HCT116 (cell line): Measurements from ENCODE around the gene ACTR8. TPM values are rescaled to one million over a fixed set of nuclear protein-coding genes. Genes with fewer than 3 reads are reported as not detected.

Experiments
- ATAC-seq: fragments of 200-7000 bp; cut with Tn5 transposase; 2 replicates; pipeline ENCODE4 v1.9.1; 2020; ENCODE audit warnings: mild to moderate bottlenecking, moderate library complexity
- BruUV-seq: library from RNA; stranded (reverse); fragments of 400-500 nt; replicated peaks from 2 replicates; lab custom pipeline; 2021; lab: Mats Ljungman, UMichigan
- CTCF ChIA-PET: fragments of 300-600 bp; sonication (Branson Sonifier 250); formaldehyde crosslinking; loops from one replicate; lab custom pipeline; 2021; ENCODE audit warnings: antibody characterized with exemption; lab: Charles Lee
- POLR2A ChIA-PET: fragments of 300-600, 350-600 bp; sonication (Branson Sonifier 250); formaldehyde crosslinking; loops from one replicate; lab custom pipeline; 2021; ENCODE audit warnings: antibody characterized with exemption; lab: Charles Lee
- RAD21 ChIA-PET, 2 experiments: fragments of 300-600 bp; sonication (Branson Sonifier 250); formaldehyde crosslinking; loops; one replicate each; lab custom pipeline; 2023; ENCODE audit warnings: low total read pairs in 2 of 2; ENCODE audit not compliant: uncharacterized antibody in 2 of 2, unreplicated experiment in 2 of 2, low non-redundant PET in 1 of 2; lab: Charles Lee
- DNase-seq: peaks from one replicate; pipeline ENCODE4 v3.0.0-alpha.2; 2010; ENCODE audit warnings: low read depth, low spot score
- H2AFZ ChIP-seq: fragments of 200-600 bp; shearing (Covaris generic), sonication (generic); 2 replicates; pipeline ENCODE4 v1.6.1; 2017; ENCODE audit warnings: low read depth, mixed run types, mixed read lengths, antibody characterized with exemption, low read length; ENCODE audit not compliant: poor library complexity, severe bottlenecking
- H3K27ac ChIP-seq: 2 replicates; pipeline ENCODE4 v1.5.1; 2012; ENCODE audit warnings: low read depth, low read length
- H3K27me3 ChIP-seq: fragments of 200-600 bp; sonication (generic); 2 replicates; pipeline ENCODE4 v1.6.1; 2016; ENCODE audit warnings: mixed run types, low read length, mixed read lengths; ENCODE audit not compliant: insufficient read depth
- H3K36me3 ChIP-seq, 2 experiments: fragments of 200-500 bp in 1 of 2; fragments of 200-600 bp in 1 of 2; sonication (Bioruptor generic) in 1 of 2; sonication (generic) in 1 of 2; 2 replicates each; pipeline versions ENCODE4 v1.5.1 to v1.6.1; 2014 to 2016; ENCODE audit warnings: low read length in 2 of 2, inconsistent platforms in 1 of 2, mixed read lengths in 1 of 2, mixed run types in 1 of 2; ENCODE audit not compliant: insufficient read depth in 2 of 2, control insufficient read depth in 1 of 2
- H3K4me1 ChIP-seq, 2 experiments: fragments of 200-600 bp in 1 of 2; sonication (generic) in 1 of 2; 2 replicates each; pipeline versions ENCODE4 v1.5.1 to v1.6.1; 2012 to 2017; ENCODE audit warnings: low read length in 2 of 2, inconsistent platforms in 1 of 2, mild to moderate bottlenecking in 1 of 2, mixed read lengths in 1 of 2, mixed run types in 1 of 2, moderate library complexity in 1 of 2; ENCODE audit not compliant: insufficient read depth in 2 of 2, control insufficient read depth in 1 of 2
- H3K4me2 ChIP-seq: fragments of 200-600 bp; sonication (generic); 2 replicates; pipeline ENCODE4 v1.6.1; 2017; ENCODE audit warnings: mixed run types, low read length, mixed read lengths
- H3K4me3 ChIP-seq, 2 experiments: fragments of 200-600 bp in 1 of 2; sonication (generic) in 1 of 2; replicated peaks in 1 of 2; 2 replicates each; pipeline ENCODE4 v1.5.1; 2011 to 2016; ENCODE audit warnings: low read length in 2 of 2, control low read depth in 1 of 2, low read depth in 1 of 2, mild to moderate bottlenecking in 1 of 2, mixed read lengths in 1 of 2, mixed run types in 1 of 2
- H3K79me2 ChIP-seq: fragments of 200-600 bp; sonication (generic); 2 replicates; pipeline ENCODE4 v1.6.1; 2017; ENCODE audit warnings: mild to moderate bottlenecking, mixed run types, low read length, moderate library complexity, mixed read lengths; ENCODE audit not compliant: insufficient read depth
- H3K9ac ChIP-seq: fragments of 200-600 bp; sonication (generic); 2 replicates; pipeline ENCODE4 v1.6.1; 2016; ENCODE audit warnings: low read length, mixed read lengths
- H3K9me2 ChIP-seq: fragments of 200-600 bp; sonication (generic), shearing (Covaris generic); 2 replicates; pipeline ENCODE4 v1.6.1; 2017; ENCODE audit warnings: mixed run types, mild to moderate bottlenecking, moderate library complexity; ENCODE audit not compliant: insufficient read depth
- H3K9me3 ChIP-seq, 2 experiments: fragments of 200-500 bp in 1 of 2; fragments of 200-600 bp in 1 of 2; sonication (Bioruptor generic) in 1 of 2; sonication (generic) in 1 of 2; 2 replicates each; pipeline ENCODE4 v1.6.1; 2014 to 2017; ENCODE audit warnings: low read length in 2 of 2, mixed read lengths in 2 of 2, inconsistent platforms in 1 of 2, low read depth in 1 of 2, mild to moderate bottlenecking in 1 of 2, mixed run types in 1 of 2, moderate library complexity in 1 of 2; ENCODE audit not compliant: control insufficient read depth in 1 of 2, insufficient read depth in 1 of 2
- H4K20me1 ChIP-seq: fragments of 200-600 bp; sonication (generic), shearing (Covaris generic); 2 replicates; pipeline ENCODE4 v1.6.1; 2017; ENCODE audit warnings: mixed run types, mild to moderate bottlenecking, moderate library complexity; ENCODE audit not compliant: insufficient read depth
- ATF3 ChIP-seq: IDR thresholded peaks from 2 replicates; pipeline ENCODE4 v1.6.1; 2012
- CBX3 ChIP-seq: IDR thresholded peaks from 2 replicates; pipeline ENCODE4 v1.6.1; 2012; ENCODE audit warnings: low read depth
- CEBPB ChIP-seq: IDR thresholded peaks from 2 replicates; pipeline ENCODE4 v1.6.1; 2012; ENCODE audit warnings: low read depth
- EGR1 ChIP-seq: IDR thresholded peaks from 2 replicates; pipeline ENCODE4 v1.6.1; 2012; ENCODE audit warnings: low read depth
- ELF1 ChIP-seq: IDR thresholded peaks from 2 replicates; pipeline ENCODE4 v1.6.1; 2012; ENCODE audit warnings: low read depth, borderline replicate concordance
- EZH2 ChIP-seq: fragments of 200-600 bp; sonication (generic); IDR thresholded peaks from 2 replicates; pipeline ENCODE4 v1.6.1; 2017; ENCODE audit warnings: antibody characterized with exemption, mixed run types
- EZH2phosphoT487 ChIP-seq: fragments of 200-600 bp; IDR thresholded peaks from 2 replicates; pipeline ENCODE4 v1.6.1; 2018; ENCODE audit warnings: antibody characterized with exemption, borderline replicate concordance
- FOSL1 ChIP-seq: IDR thresholded peaks from 2 replicates; pipeline ENCODE4 v1.6.1; 2012; ENCODE audit warnings: low read depth
- JUND ChIP-seq: IDR thresholded peaks from 2 replicates; pipeline ENCODE4 v1.6.1; 2012
- REST ChIP-seq: IDR thresholded peaks from 2 replicates; pipeline ENCODE4 v1.6.1; 2012; ENCODE audit warnings: low read depth
- SIN3A ChIP-seq: IDR thresholded peaks from 2 replicates; pipeline ENCODE4 v1.6.1; 2012; ENCODE audit warnings: low read depth
- SP1 ChIP-seq: IDR thresholded peaks from 2 replicates; pipeline ENCODE4 v1.6.1; 2012; ENCODE audit warnings: low read depth
- TCF7L2 ChIP-seq: IDR thresholded peaks from 2 replicates; pipeline ENCODE4 v1.7.0; 2011; ENCODE audit warnings: borderline replicate concordance, inconsistent platforms; ENCODE audit not compliant: insufficient read depth, insufficient read length; ENCODE audit errors: extremely low read depth
- ZNF274 ChIP-seq: fragments of 200-500 bp; sonication (Bioruptor generic); IDR thresholded peaks from 2 replicates; pipeline ENCODE4 v1.6.1; 2014; ENCODE audit warnings: mild to moderate bottlenecking, low read depth, low read length, inconsistent platforms
- intact Hi-C: fragments of 100-400 bp; cut with micrococcal nuclease; formaldehyde crosslinking; loops from 2 replicates; pipeline ENCODE4 v1.10.0; 2022
- total RNA-seq: library from RNA; stranded (reverse); gene quantifications from one replicate; pipeline ENCODE4 v1.2.1, GENCODE V29; 2021; ENCODE audit not compliant: unreplicated experiment

Gene ACTR8
- total RNA-seq, 1 experiment from 2014 or later = 25.5 TPM

- POLR2A ChIA-PET = no interaction called here
- H4K20me1 ChIP-seq = no peaks in the 10 kb centered on the region
- no peaks in the 10 kb centered on the region for H3K79me2 ChIP-seq
- H2AFZ ChIP-seq = no peak overlapping the region
- H3K4me2 ChIP-seq = no peak overlapping the region
- no peaks in the 10 kb centered on the region for H3K9me3 ChIP-seq
- H3K27ac ChIP-seq = no peak overlapping the region
- no peaks in the 10 kb centered on the region for H3K36me3 ChIP-seq
- H3K4me1 ChIP-seq = no peaks in the 10 kb centered on the region
- no peaks in the 10 kb centered on the region for H3K27me3 ChIP-seq
- H3K4me3 ChIP-seq = no peak overlapping the region
- TF ChIP-seq SIN3A (no peak), SP1 (no peak), EZH2phosphoT487 (no peak), CBX3 (no peak), EZH2 (no peak), ATF3 (no peak), ELF1 (no peak), ZNF274 (no peak), EGR1 (no peak), CEBPB (no peak), FOSL1 (no peak), JUND (no peak)
- TF ChIP-seq, all 23 proteins: peak for 0
- BruUV-seq = no TSS peak
- no peak overlapping the region for H3K9ac ChIP-seq
- no peak for DNase-seq
- RAD21 ChIA-PET = no interaction called here
- ATAC-seq = no peak
- CTCF ChIA-PET = no interaction called here
- no peaks in the 10 kb centered on the region for H3K9me2 ChIP-seq
- intact Hi-C loops = no loop called here
Observed at GRCh38 chr3:53902711-53903110, 20.8 kb upstream of the ACTR8 start.

- no peak overlapping the region for H3K4me3 ChIP-seq
- no peaks in the 10 kb centered on the region for H3K36me3 ChIP-seq
- ChIA-PET RAD21 (no interaction called here), POLR2A (no interaction called here), CTCF (no interaction called here)
- H3K27me3 ChIP-seq = no peaks in the 10 kb centered on the region
- no peaks in the 10 kb centered on the region for H3K4me1 ChIP-seq
- H4K20me1 ChIP-seq = no peaks in the 10 kb centered on the region
- BruUV-seq = no TSS peak
- no peak overlapping the region for H2AFZ ChIP-seq
- ATAC-seq (no peak), DNase-seq (no peak)
- H3K79me2 ChIP-seq = no peaks in the 10 kb centered on the region
- intact Hi-C loops = no loop called here
- no peaks in the 10 kb centered on the region for H3K9me3 ChIP-seq
- H3K9ac ChIP-seq = no peak overlapping the region
- TF ChIP-seq EGR1 (no peak), REST (no peak), TCF7L2 (no peak), SP1 (no peak), JUND (no peak), ELF1 (no peak)
- no peaks in the 10 kb centered on the region for H3K9me2 ChIP-seq
- H3K27ac ChIP-seq = no peak overlapping the region
- H3K4me2 ChIP-seq = no peak overlapping the region
Observed at GRCh38 chr3:53902067-53902466, 20.1 kb upstream of the ACTR8 start.
